Bronchial epithelial cell (primary cell): ENCODE results near the gene DACT3. TPM values are rescaled to one million over a fixed set of nuclear protein-coding genes. Genes with fewer than 3 reads are reported as not detected.

ENCODE experiments used
- DNase-seq: peaks from one replicate; pipeline ENCODE4 v3.0.0-alpha.2; 2010; ENCODE audit warnings: low read depth
- FAIRE-seq: peaks from 2 replicates; lab custom pipeline; 2011; peaks lifted over from hg19 to GRCh38; lab: Jason Lieb, UNC
- H3K27me3 ChIP-seq: 2 replicates; pipeline ENCODE4 v1.5.1; 2011; ENCODE audit warnings: low read length; ENCODE audit not compliant: control insufficient read depth, insufficient read depth
- H3K36me3 ChIP-seq: 2 replicates; pipeline ENCODE4 v1.5.1; 2011; ENCODE audit warnings: low read length; ENCODE audit not compliant: control insufficient read depth, insufficient read depth
- H3K4me3 ChIP-seq: 2 replicates; pipeline ENCODE4 v1.5.1; 2011; ENCODE audit warnings: mild to moderate bottlenecking, low read depth, low read length, control low read depth
- CTCF ChIP-seq: IDR thresholded peaks from 2 replicates; pipeline ENCODE4 v1.5.1; 2011; ENCODE audit warnings: mild to moderate bottlenecking, moderate library complexity, low read length, control low read depth, inconsistent platforms; ENCODE audit not compliant: insufficient read depth, severe bottlenecking
- total RNA-seq: library from RNA; depleted of rRNA; stranded (reverse); fragments of >200 nt; gene quantifications from 2 replicates; pipeline ENCODE4 v1.2.1, GENCODE V29; 2014

DACT3 gene
- total RNA-seq, 1 donor from 2014 or later, result under 0.01 TPM

- TF ChIP-seq CTCF, result no peak
- Histone ChIP-seq H3K27me3 (peaks cover 5% of the 10 kb centered on the region), H3K4me3 (no peak overlapping the region), H3K36me3 (no peaks in the 10 kb centered on the region)
- DNase-seq (no peak), FAIRE-seq (no peak)
These were observed 38.9 kb downstream of the DACT3 start for GRCh38 chr19:46622118-46622446.

- DNase-seq (no peak), FAIRE-seq (no peak)
- Histone ChIP-seq H3K36me3 (no peaks in the 10 kb centered on the region), H3K4me3 (no peak overlapping the region), H3K27me3 (peaks cover 5% of the 10 kb centered on the region)
- no peak for TF ChIP-seq CTCF
These were observed 39.5 kb downstream of the DACT3 start for GRCh38 chr19:46621191-46622117.

GRCh38 chr19:46620716-46621115 lies 40.3 kb downstream of the DACT3 start:
- Histone ChIP-seq H3K4me3 (no peak overlapping the region), H3K36me3 (no peaks in the 10 kb centered on the region), H3K27me3 (peaks cover 5% of the 10 kb centered on the region)
- TF ChIP-seq CTCF, result no peak
- FAIRE-seq (no peak), DNase-seq (no peak)

- H3K27me3 ChIP-seq, result peaks cover 5% of the 10 kb centered on the region
- H3K36me3 ChIP-seq, result no peaks in the 10 kb centered on the region
- no peak overlapping the region for H3K4me3 ChIP-seq
- DNase-seq (no peak), FAIRE-seq (no peak)
- TF ChIP-seq CTCF, result no peak
These were observed 40.7 kb downstream of the DACT3 start for GRCh38 chr19:46620267-46620666.

- DNase-seq, result no peak
- no peak for TF ChIP-seq CTCF
- FAIRE-seq, result no peak
- peaks cover 5% of the 10 kb centered on the region for H3K27me3 ChIP-seq
- no peaks in the 10 kb centered on the region for H3K36me3 ChIP-seq
- no peak overlapping the region for H3K4me3 ChIP-seq
These were observed 42.2 kb downstream of the DACT3 start for GRCh38 chr19:46618670-46619231.
